Parathyroid adenoma (tissue), 2 donors: ENCODE data around the gene NAGLU.

Source experiments
- H2AFZ ChIP-seq: fragments of 300-600 bp; sonication (generic); one replicate; pipeline ENCODE4 v1.7.0; 2017; ENCODE audit warnings: antibody characterized with exemption, mild to moderate bottlenecking
- H3K27ac ChIP-seq: fragments of 300-600 bp; sonication (generic); one replicate; pipeline ENCODE4 v1.7.0; 2017
- H3K27me3 ChIP-seq: fragments of 300-600 bp; sonication (generic); one replicate; pipeline ENCODE4 v1.7.0; 2017; ENCODE audit warnings: low read length; ENCODE audit not compliant: control insufficient read depth, insufficient read depth
- H3K36me3 ChIP-seq: fragments of 300-600 bp; sonication (generic); one replicate; pipeline ENCODE4 v1.7.0; 2017; ENCODE audit warnings: low read length; ENCODE audit not compliant: control insufficient read depth, insufficient read depth
- H3K4me1 ChIP-seq: fragments of 300-600 bp; sonication (generic); one replicate; pipeline ENCODE4 v1.7.0; 2017; ENCODE audit warnings: control low read depth
- H3K4me2 ChIP-seq: fragments of 300-600 bp; sonication (generic); one replicate; pipeline ENCODE4 v1.7.0; 2017; ENCODE audit warnings: low read length
- H3K4me3 ChIP-seq: fragments of 300-600 bp; sonication (generic); one replicate; pipeline ENCODE4 v1.7.0; 2017; ENCODE audit warnings: low read depth, low read length
- H3K79me2 ChIP-seq: fragments of 300-600 bp; sonication (generic); one replicate; pipeline ENCODE4 v1.7.0; 2017; ENCODE audit warnings: control low read depth
- H3K9ac ChIP-seq: fragments of 300-600 bp; sonication (generic); one replicate; pipeline ENCODE4 v1.7.0; 2017; ENCODE audit warnings: mild to moderate bottlenecking
- H3K9me3 ChIP-seq: fragments of 300-600 bp; sonication (generic); one replicate; pipeline ENCODE4 v1.7.0; 2017; ENCODE audit warnings: low read length; ENCODE audit not compliant: control insufficient read depth
- TF ChIP-seq, protein P1 (sequence below): fragments of 300-600 bp; sonication (generic); IDR thresholded peaks from one replicate; pipeline ENCODE4 v1.7.0; 2017; ENCODE audit warnings: antibody characterized with exemption, mild to moderate bottlenecking
- donor health status: primary hyperparathyroidism.

NAGLU gene

DNA sequence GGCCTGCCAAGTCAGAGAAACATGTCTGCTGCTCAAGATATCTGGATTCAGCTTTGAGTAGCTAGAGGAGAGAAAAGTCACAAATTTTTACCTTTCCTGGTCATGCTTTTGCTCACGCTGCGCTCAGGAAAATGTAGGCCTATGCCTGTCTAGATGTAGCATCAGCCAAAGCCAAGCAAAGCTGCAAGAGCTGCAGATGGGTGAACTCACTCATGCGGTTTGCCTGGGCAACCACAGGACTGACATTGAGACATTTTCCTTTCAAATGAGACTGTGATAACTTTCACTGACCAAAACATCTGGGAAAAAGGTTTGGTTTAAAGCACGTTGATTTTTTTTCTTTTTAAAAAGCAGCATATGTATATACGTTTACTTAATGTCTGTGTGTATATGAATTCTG is 34.0 kb upstream of the NAGLU start:
- Histone ChIP-seq H3K36me3 (no peaks in the 10 kb centered on the region), H3K4me2 (no peak overlapping the region), H3K27ac (no peak overlapping the region), H3K4me1 (no peaks in the 10 kb centered on the region), H2AFZ (no peak overlapping the region), H3K9ac (no peak overlapping the region), H3K27me3 (no peaks in the 10 kb centered on the region), H3K79me2 (no peaks in the 10 kb centered on the region), H3K9me3 (no peaks in the 10 kb centered on the region), H3K4me3 (no peak overlapping the region)
- TF ChIP-seq, protein P1, sequence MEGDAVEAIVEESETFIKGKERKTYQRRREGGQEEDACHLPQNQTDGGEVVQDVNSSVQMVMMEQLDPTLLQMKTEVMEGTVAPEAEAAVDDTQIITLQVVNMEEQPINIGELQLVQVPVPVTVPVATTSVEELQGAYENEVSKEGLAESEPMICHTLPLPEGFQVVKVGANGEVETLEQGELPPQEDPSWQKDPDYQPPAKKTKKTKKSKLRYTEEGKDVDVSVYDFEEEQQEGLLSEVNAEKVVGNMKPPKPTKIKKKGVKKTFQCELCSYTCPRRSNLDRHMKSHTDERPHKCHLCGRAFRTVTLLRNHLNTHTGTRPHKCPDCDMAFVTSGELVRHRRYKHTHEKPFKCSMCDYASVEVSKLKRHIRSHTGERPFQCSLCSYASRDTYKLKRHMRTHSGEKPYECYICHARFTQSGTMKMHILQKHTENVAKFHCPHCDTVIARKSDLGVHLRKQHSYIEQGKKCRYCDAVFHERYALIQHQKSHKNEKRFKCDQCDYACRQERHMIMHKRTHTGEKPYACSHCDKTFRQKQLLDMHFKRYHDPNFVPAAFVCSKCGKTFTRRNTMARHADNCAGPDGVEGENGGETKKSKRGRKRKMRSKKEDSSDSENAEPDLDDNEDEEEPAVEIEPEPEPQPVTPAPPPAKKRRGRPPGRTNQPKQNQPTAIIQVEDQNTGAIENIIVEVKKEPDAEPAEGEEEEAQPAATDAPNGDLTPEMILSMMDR, result no peak

DNA sequence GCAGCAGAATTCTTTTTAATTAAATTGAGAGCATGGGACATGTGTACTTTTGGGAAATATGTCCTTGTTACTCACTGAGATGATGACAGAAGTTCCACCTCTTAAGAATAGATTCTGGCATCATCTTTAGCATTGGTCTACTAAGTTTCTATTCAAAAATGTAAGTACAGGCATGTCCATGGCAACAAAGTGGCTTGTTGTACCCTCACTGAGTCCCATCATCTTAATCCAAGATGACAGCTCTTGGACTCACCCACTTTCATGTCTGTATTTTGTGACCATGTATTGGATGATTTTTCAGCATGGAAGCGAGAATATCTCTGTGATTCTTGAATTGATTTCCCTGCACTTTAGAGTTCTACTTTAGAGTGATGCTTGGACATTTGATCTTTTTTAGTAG is 33.1 kb upstream of the NAGLU start:
- H3K27me3 ChIP-seq, result no peaks in the 10 kb centered on the region
- no peaks in the 10 kb centered on the region for H3K36me3 ChIP-seq
- no peaks in the 10 kb centered on the region for H3K79me2 ChIP-seq
- no peak overlapping the region for H3K4me2 ChIP-seq
- H2AFZ ChIP-seq, result no peak overlapping the region
- TF ChIP-seq, protein P1, result no peak
- H3K4me3 ChIP-seq, result no peak overlapping the region
- H3K9ac ChIP-seq, result no peak overlapping the region
- H3K27ac ChIP-seq, result no peak overlapping the region
- H3K9me3 ChIP-seq, result no peaks in the 10 kb centered on the region
- no peaks in the 10 kb centered on the region for H3K4me1 ChIP-seq

DNA sequence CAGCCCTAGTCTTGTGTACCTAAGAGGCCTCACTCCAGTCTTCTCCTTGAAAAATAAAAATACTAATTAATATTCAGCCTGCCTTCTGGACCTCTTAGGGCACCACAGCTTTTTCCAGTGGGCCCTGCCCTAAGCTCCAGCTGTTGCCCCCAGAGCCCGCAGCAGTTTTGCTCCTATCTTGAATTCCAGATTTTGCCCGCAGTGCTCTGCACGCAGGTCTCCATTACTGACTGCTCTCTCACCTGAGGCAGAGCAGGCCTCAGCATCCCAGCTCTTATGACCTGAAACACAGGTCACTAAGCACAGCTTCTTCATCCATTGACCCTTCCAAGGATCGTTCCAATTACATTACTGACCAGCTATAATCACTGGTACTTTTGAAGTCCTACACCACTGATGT is 28.4 kb upstream of the NAGLU start:
- Histone ChIP-seq H3K9me3 (no peaks in the 10 kb centered on the region), H3K27ac (no peak overlapping the region), H3K27me3 (no peaks in the 10 kb centered on the region), H3K4me2 (no peak overlapping the region), H3K36me3 (no peaks in the 10 kb centered on the region), H2AFZ (no peak overlapping the region), H3K9ac (no peak overlapping the region), H3K79me2 (no peaks in the 10 kb centered on the region), H3K4me3 (no peak overlapping the region), H3K4me1 (no peaks in the 10 kb centered on the region)
- TF ChIP-seq, protein P1, result no peak

DNA sequence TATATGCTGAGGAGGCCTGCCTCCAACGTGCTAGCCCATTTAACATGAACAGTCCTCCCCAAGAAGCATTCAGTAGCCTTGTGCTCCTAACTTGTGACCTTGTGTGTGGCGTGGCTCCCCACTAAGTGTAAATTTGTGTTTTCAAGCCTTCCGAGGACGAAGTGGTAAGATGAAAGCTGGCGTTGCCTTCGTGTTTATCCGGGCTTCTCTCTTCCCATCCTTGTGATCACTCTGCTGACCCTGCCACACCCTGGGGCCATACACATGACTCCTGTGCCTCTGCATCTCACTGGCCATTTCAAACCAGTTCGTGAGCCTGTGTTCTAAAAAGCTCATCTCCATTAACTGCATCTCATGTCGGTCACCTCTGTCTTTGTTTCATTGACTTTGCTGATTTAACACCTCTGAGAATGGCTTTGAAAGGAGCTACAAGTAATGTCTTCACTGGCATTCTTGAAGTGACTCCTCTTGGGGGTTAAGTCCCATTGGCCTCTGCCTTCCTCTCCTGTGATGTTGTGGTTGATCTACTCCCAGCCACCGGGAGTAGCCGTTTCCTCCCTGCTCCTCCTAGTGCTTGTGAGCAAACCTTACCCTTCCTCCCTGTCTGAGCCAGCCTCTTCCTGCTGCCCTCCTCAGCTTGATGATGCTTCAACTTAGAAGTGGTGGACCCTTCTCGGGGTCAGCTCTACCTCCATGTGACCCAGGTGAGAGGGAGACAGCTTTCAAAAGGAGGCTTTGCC is 27.4 kb upstream of the NAGLU start:
- H3K79me2 ChIP-seq, result no peaks in the 10 kb centered on the region
- no peaks in the 10 kb centered on the region for H3K36me3 ChIP-seq
- H2AFZ ChIP-seq, result no peak overlapping the region
- no peak overlapping the region for H3K27ac ChIP-seq
- no peak overlapping the region for H3K9ac ChIP-seq
- no peak overlapping the region for H3K4me2 ChIP-seq
- no peaks in the 10 kb centered on the region for H3K9me3 ChIP-seq
- H3K27me3 ChIP-seq, result no peaks in the 10 kb centered on the region
- TF ChIP-seq, protein P1, result no peak
- no peaks in the 10 kb centered on the region for H3K4me1 ChIP-seq
- no peak overlapping the region for H3K4me3 ChIP-seq

DNA sequence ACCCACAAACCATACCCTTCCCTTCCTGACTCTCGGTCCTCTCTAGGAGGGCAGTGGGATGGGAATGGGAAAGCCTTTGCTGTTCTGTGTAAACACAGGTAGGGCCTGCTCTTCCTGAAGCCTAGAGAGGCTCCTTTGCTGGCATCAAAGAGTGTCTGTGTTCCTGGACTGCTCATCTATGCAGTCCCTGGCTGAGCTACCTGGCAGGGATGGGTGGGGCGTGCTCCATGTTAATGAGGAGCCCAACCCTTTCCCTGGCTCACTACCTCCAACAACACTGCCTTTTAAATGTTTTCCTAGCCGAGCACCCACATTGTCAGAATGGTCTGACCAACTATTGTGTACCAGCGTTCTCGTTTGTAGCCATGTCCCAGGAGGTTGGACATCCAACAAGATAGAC is 26.6 kb upstream of the NAGLU start:
- Histone ChIP-seq H3K36me3 (no peaks in the 10 kb centered on the region), H3K9me3 (no peaks in the 10 kb centered on the region), H3K27me3 (no peaks in the 10 kb centered on the region), H2AFZ (no peak overlapping the region), H3K79me2 (no peaks in the 10 kb centered on the region), H3K27ac (no peak overlapping the region), H3K4me2 (no peak overlapping the region), H3K9ac (no peak overlapping the region), H3K4me1 (no peaks in the 10 kb centered on the region), H3K4me3 (no peak overlapping the region)
- TF ChIP-seq, protein P1, result no peak
